Ishikawa (cell line): ENCODE measurements around the gene ZNF883.

Experiments
- CEBPB ChIP-seq: IDR thresholded peaks from 2 replicates; pipeline ENCODE4 v1.6.1; 2012
- CREB1 ChIP-seq: IDR thresholded peaks from 2 replicates; pipeline ENCODE4 v1.6.1; 2012; ENCODE audit warnings: low read depth
- EGR1 ChIP-seq: IDR thresholded peaks from 2 replicates; pipeline ENCODE4 v1.6.1; 2012
- EP300 ChIP-seq: IDR thresholded peaks from 2 replicates; pipeline ENCODE4 v1.6.1; 2012; ENCODE audit warnings: borderline replicate concordance
- FOXM1 ChIP-seq: IDR thresholded peaks from 2 replicates; pipeline ENCODE4 v1.6.1; 2012; ENCODE audit warnings: low read depth, borderline replicate concordance
- MAX ChIP-seq: IDR thresholded peaks from 2 replicates; pipeline ENCODE4 v1.6.1; 2012
- NFIC ChIP-seq: IDR thresholded peaks from 2 replicates; pipeline ENCODE4 v1.6.1; 2012
- RAD21 ChIP-seq: IDR thresholded peaks from 2 replicates; pipeline ENCODE4 v1.6.1; 2012; ENCODE audit warnings: low read depth
- REST ChIP-seq: IDR thresholded peaks from 2 replicates; pipeline ENCODE4 v1.6.1; 2012; ENCODE audit warnings: low read depth, mild to moderate bottlenecking
- TAF1 ChIP-seq: IDR thresholded peaks from 2 replicates; pipeline ENCODE4 v1.6.1; 2012; ENCODE audit warnings: low read depth, mild to moderate bottlenecking
- TCF12 ChIP-seq: IDR thresholded peaks from 2 replicates; pipeline ENCODE4 v1.6.1; 2012; ENCODE audit warnings: low read depth
- TEAD4 ChIP-seq: IDR thresholded peaks from 2 replicates; pipeline ENCODE4 v1.6.1; 2012
- USF1 ChIP-seq: IDR thresholded peaks from 2 replicates; pipeline ENCODE4 v1.6.1; 2012
- YY1 ChIP-seq: IDR thresholded peaks from 2 replicates; pipeline ENCODE4 v1.6.1; 2012; ENCODE audit warnings: low read depth
- ZBTB7A ChIP-seq: IDR thresholded peaks from 2 replicates; pipeline ENCODE4 v1.6.1; 2012; ENCODE audit warnings: low read depth

ZNF883 gene

GRCh38 chr9:112945620-112946208 is 66.3 kb downstream of the ZNF883 start:
- peak; percentile 23; the same call in 1 of the 2 replicates for TF ChIP-seq RAD21
- TF ChIP-seq TCF12, result no peak
- no peak for TF ChIP-seq FOXM1
- TF ChIP-seq YY1, result no peak

- TF ChIP-seq CREB1 (no peak), USF1 (no peak), TEAD4 (no peak), MAX (no peak), ZBTB7A (no peak), RAD21 (no peak), YY1 (no peak), TCF12 (no peak), REST (no peak), CEBPB (no peak), FOXM1 (no peak), EP300 (no peak)
These were observed 72.6 kb downstream of the ZNF883 start for GRCh38 chr9:112939418-112939817.

GRCh38 chr9:112933696-112934095 is 78.3 kb downstream of the ZNF883 start:
- TF ChIP-seq EP300, result no peak
- no peak for TF ChIP-seq NFIC
- TF ChIP-seq ZBTB7A, result no peak
- TF ChIP-seq CREB1, result no peak
- no peak for TF ChIP-seq FOXM1
- TF ChIP-seq TEAD4, result no peak
- no peak for TF ChIP-seq TAF1
- no peak for TF ChIP-seq MAX
- no peak for TF ChIP-seq TCF12
- TF ChIP-seq USF1, result no peak
- no peak for TF ChIP-seq RAD21
- TF ChIP-seq CEBPB, result no peak
- no peak for TF ChIP-seq REST
- TF ChIP-seq YY1, result no peak
- no peak for TF ChIP-seq EGR1

- TF ChIP-seq TAF1, result no peak
- peak; percentile 74 for TF ChIP-seq RAD21
These were observed 86.8 kb downstream of the ZNF883 start for GRCh38 chr9:112925058-112925641.

GRCh38 chr9:112921549-112921948 is 90.4 kb downstream of the ZNF883 start:
- TF ChIP-seq RAD21 (peak; percentile 68), MAX (no peak)

GRCh38 chr9:112917987-112918362 is 94.0 kb downstream of the ZNF883 start:
- TF ChIP-seq TCF12, result no peak
- TF ChIP-seq CEBPB, result no peak
- TF ChIP-seq YY1, result no peak
- TF ChIP-seq TAF1, result no peak
- no peak for TF ChIP-seq NFIC
- TF ChIP-seq TEAD4, result no peak
- no peak for TF ChIP-seq FOXM1
- no peak for TF ChIP-seq REST
- TF ChIP-seq RAD21, result no peak
- no peak for TF ChIP-seq CREB1
